ENCODE measurements around the gene PI4K2A. TPM values are rescaled to one million over a fixed set of nuclear protein-coding genes. Genes with fewer than 3 reads are reported as not detected.

The PI4K2A gene
- total and polyA plus RNA-seq, 2 of the 13 experiments (the other 11 are each of a cell fraction or from before 2014, with no cell fraction given) = 10.9 to 14.3 TPM

GRCh38 chr10:97683556-97684367 lies 43.3 kb downstream of the PI4K2A start (continued):
- TF ChIP-seq ZBED4 (CRISPR knock-in tag; IDR thresholded peaks at IDR 0.05; ENCODE audit: borderline replicate concordance) (no peak), ZNF576 (CRISPR knock-in tag; IDR thresholded peaks at IDR 0.05) (no peak), SNAPC4 (CRISPR knock-in tag; IDR thresholded peaks at IDR 0.05) (peak; percentile 65; the same call in 1 of the 2 replicates), NCOA5 (CRISPR knock-in tag; IDR thresholded peaks at IDR 0.05) (no peak), ARID4A (CRISPR knock-in tag; IDR thresholded peaks at IDR 0.05; ENCODE audit: borderline replicate concordance) (peak; percentile 45; the same call in 1 of the 2 replicates), FOXC1 (CRISPR knock-in tag; IDR thresholded peaks at IDR 0.05; ENCODE audit: borderline replicate concordance) (0 out of 2 replicates have a peak, but pooled peaks have one; percentile 10), HCFC1 (IDR thresholded peaks at IDR 0.05; ENCODE audit: low read depth, low read length) (no peak), ATM (IDR thresholded peaks at IDR 0.05; ENCODE audit: borderline replicate concordance) (no peak), CERS6 (CRISPR knock-in tag; IDR thresholded peaks at IDR 0.05) (no peak), ZFP91 (CRISPR knock-in tag; IDR thresholded peaks at IDR 0.05; ENCODE audit: borderline replicate concordance) (0 out of 2 replicates have a peak, but pooled peaks have one; percentile 7)
